Endothelial cell (in vitro differentiated cells): Measurements from ENCODE around the gene FRG2B. TPM values are rescaled to one million over a fixed set of nuclear protein-coding genes. Genes with fewer than 3 reads are reported as not detected.
A peak's percentile ranks its signal among the peaks of the same experiment; 100 is the strongest.
"Not testable (repeated sequence)": the region's sequence is repeated elsewhere in the genome, so short reads cannot be mapped to it uniquely, and the experiment has no call there.

Source experiments
- DNase-seq: peaks from one replicate; pipeline ENCODE4 v3.0.0; 2021; ENCODE audit warnings: low spot score
- H3K27ac Mint-ChIP-seq: one replicate; pipeline ENCODE4 v1.8.0; 2021; ENCODE audit warnings: mixed read lengths, inconsistent platforms; ENCODE audit not compliant: unreplicated experiment
- H3K27me3 Mint-ChIP-seq: one replicate; pipeline ENCODE4 v1.8.0; 2021; ENCODE audit warnings: mild to moderate bottlenecking, moderate library complexity, mixed read lengths, inconsistent platforms; ENCODE audit not compliant: unreplicated experiment
- H3K36me3 Mint-ChIP-seq: one replicate; pipeline ENCODE4 v1.8.0; 2021; ENCODE audit warnings: mild to moderate bottlenecking, low read depth, mixed read lengths, inconsistent platforms; ENCODE audit not compliant: unreplicated experiment
- H3K4me1 Mint-ChIP-seq: one replicate; pipeline ENCODE4 v1.8.0; 2021; ENCODE audit warnings: mild to moderate bottlenecking, mixed read lengths, inconsistent platforms; ENCODE audit not compliant: unreplicated experiment
- H3K4me3 Mint-ChIP-seq: one replicate; pipeline ENCODE4 v1.8.0; 2021; ENCODE audit warnings: mild to moderate bottlenecking, mixed read lengths, inconsistent platforms; ENCODE audit not compliant: unreplicated experiment
- H3K9me3 Mint-ChIP-seq: one replicate; pipeline ENCODE4 v1.8.0; 2021; ENCODE audit warnings: mixed read lengths, inconsistent platforms; ENCODE audit not compliant: unreplicated experiment
- CTCF ChIP-seq: fragments of 200-600 bp; sonication (generic); IDR thresholded peaks from one replicate; pipeline ENCODE4 v1.5.0; 2021; ENCODE audit warnings: antibody characterized with exemption; ENCODE audit not compliant: unreplicated experiment
- long read RNA-seq: library from polyadenylated mRNA; unstranded; transcript quantifications from one replicate; pipeline ENCODE4 v2.0.0, GENCODE V29; 2020; ENCODE audit not compliant: unreplicated experiment
- total RNA-seq: library from RNA; stranded (reverse); fragmentation: NEBNext Ultra II Directional; extraction: Animal tissue kit (Norgen Biotek cat#: 25700); gene quantifications from one replicate; pipeline ENCODE4 v1.2.1, GENCODE V29; 2021; ENCODE audit not compliant: unreplicated experiment

Gene FRG2B
- total RNA-seq: 0.13 TPM
- long read RNA-seq: 0 reads

- not testable (repeated sequence) for H3K4me3 Mint-ChIP-seq, H3K36me3 Mint-ChIP-seq, H3K27me3 Mint-ChIP-seq, H3K27ac Mint-ChIP-seq, DNase-seq, H3K4me1 Mint-ChIP-seq, H3K9me3 Mint-ChIP-seq
Observed at GRCh38 chr10:133626695-133627094, at the start of gene FRG2B. FRG2B (minus strand) TSS chr10:133626795; CDS start chr10:133626742, 53 bp downstream.

GRCh38 chr10:133667446-133667845 is 40.9 kb upstream of the FRG2B start:
- not testable (repeated sequence) for DNase-seq, H3K4me1 Mint-ChIP-seq, H3K27me3 Mint-ChIP-seq, H3K4me3 Mint-ChIP-seq, H3K36me3 Mint-ChIP-seq, H3K27ac Mint-ChIP-seq, H3K9me3 Mint-ChIP-seq

GRCh38 chr10:133663544-133664160 is 37.1 kb upstream of the FRG2B start:
- H3K27me3 Mint-ChIP-seq, H3K36me3 Mint-ChIP-seq, H3K4me1 Mint-ChIP-seq, DNase-seq, H3K9me3 Mint-ChIP-seq, H3K4me3 Mint-ChIP-seq: not testable (repeated sequence)
- TF ChIP-seq CTCF: peak; percentile 23
- H3K27ac Mint-ChIP-seq: peak overlapping the region; percentile 52

- H3K4me3 Mint-ChIP-seq, DNase-seq, H3K4me1 Mint-ChIP-seq, H3K27me3 Mint-ChIP-seq, H3K27ac Mint-ChIP-seq, H3K9me3 Mint-ChIP-seq, H3K36me3 Mint-ChIP-seq: not testable (repeated sequence)
Observed at GRCh38 chr10:133661122-133661521, 34.5 kb upstream of the FRG2B start.

- H3K4me3 Mint-ChIP-seq, H3K4me1 Mint-ChIP-seq, H3K27me3 Mint-ChIP-seq, H3K36me3 Mint-ChIP-seq, H3K27ac Mint-ChIP-seq, H3K9me3 Mint-ChIP-seq, DNase-seq: not testable (repeated sequence)
Observed at GRCh38 chr10:133660516-133660915, 33.9 kb upstream of the FRG2B start.

GRCh38 chr10:133657276-133657675 is 30.7 kb upstream of the FRG2B start:
- H3K4me1 Mint-ChIP-seq, DNase-seq, H3K27me3 Mint-ChIP-seq, H3K4me3 Mint-ChIP-seq, H3K36me3 Mint-ChIP-seq, H3K27ac Mint-ChIP-seq, H3K9me3 Mint-ChIP-seq: not testable (repeated sequence)

GRCh38 chr10:133648872-133649455 is 22.4 kb upstream of the FRG2B start:
- not testable (repeated sequence) for H3K27me3 Mint-ChIP-seq, H3K4me1 Mint-ChIP-seq, H3K9me3 Mint-ChIP-seq, H3K4me3 Mint-ChIP-seq, DNase-seq, H3K27ac Mint-ChIP-seq, H3K36me3 Mint-ChIP-seq

GRCh38 chr10:133647075-133647748 is 20.6 kb upstream of the FRG2B start:
- not testable (repeated sequence) for H3K4me1 Mint-ChIP-seq, H3K36me3 Mint-ChIP-seq, H3K27ac Mint-ChIP-seq, DNase-seq, H3K4me3 Mint-ChIP-seq, H3K9me3 Mint-ChIP-seq, H3K27me3 Mint-ChIP-seq
- peak; percentile 41 for TF ChIP-seq CTCF

GRCh38 chr10:133637846-133638235 is 11.2 kb upstream of the FRG2B start:
- not testable (repeated sequence) for H3K9me3 Mint-ChIP-seq, H3K27me3 Mint-ChIP-seq, H3K4me3 Mint-ChIP-seq, H3K36me3 Mint-ChIP-seq, DNase-seq, H3K4me1 Mint-ChIP-seq, H3K27ac Mint-ChIP-seq

GRCh38 chr10:133637202-133637845 is 10.7 kb upstream of the FRG2B start:
- not testable (repeated sequence) for H3K4me3 Mint-ChIP-seq, H3K27me3 Mint-ChIP-seq, H3K4me1 Mint-ChIP-seq, DNase-seq, H3K27ac Mint-ChIP-seq, H3K9me3 Mint-ChIP-seq, H3K36me3 Mint-ChIP-seq
